ENCODE data around the gene PACSIN2. TPM values are rescaled to one million over a fixed set of nuclear protein-coding genes. Genes with fewer than 3 reads are reported as not detected.
"Not testable (repeated sequence)": the region's sequence is repeated elsewhere in the genome, so short reads cannot be mapped to it uniquely, and the experiment has no call there.

The PACSIN2 gene
- total RNA-seq, 2 experiments from 2014 or later, result 33.5 to 35.7 TPM

DNA sequence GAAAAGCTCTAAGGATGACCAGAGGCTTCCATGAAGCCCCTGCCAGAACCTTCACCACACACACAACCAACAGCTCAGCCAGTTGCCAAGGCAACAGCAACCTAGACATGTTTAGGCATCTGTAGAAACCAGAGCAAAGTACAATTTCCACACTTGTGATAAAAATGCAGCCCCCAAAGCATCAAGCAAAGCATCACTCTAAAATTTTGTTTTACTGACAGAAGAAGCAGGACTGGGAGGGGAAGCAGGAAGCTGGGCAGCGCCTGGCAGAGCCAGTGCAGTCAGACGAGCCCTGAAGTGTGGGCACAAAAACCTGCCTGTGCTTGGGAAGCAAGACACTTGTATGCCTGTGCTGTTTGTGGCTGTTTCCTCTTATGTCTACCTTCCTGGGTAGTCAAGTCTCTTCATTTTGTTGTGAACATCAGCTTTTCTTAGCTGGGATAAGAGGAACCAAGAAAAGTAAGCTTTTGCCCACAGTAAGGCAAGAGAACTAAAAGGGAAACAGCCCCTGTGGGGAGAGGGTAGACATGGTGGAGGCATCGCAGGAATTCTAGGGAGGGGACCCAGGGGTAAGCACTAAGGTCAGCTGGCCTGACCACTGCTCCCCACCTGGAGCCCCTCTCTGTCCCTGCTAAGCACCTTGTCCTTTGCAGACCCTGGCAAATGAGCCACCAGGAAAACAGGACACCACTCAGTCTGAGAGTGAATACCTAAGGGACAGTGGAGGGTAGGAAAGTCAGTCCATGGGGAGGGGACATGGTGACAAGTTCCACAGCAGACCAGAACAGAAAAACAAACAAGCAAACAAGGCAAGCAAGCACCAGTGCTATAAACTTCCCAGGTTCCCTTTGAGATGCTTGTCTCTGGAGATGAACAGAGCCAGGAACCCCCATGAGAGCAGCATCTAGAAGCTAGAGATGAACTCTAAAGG is 13.4 kb downstream of the PACSIN2 start:
- ATAC-seq (peak; percentile 25), DNase-seq (peak; percentile 50)
- Mint-ChIP-seq H3K4me1 (ENCODE audit: low read depth) (peaks cover 80% of the 10 kb centered on the region), H3K27ac (peak overlapping the region; percentile 78), H3K4me3 (no peak overlapping the region), H3K27me3 (no peaks in the 10 kb centered on the region), H3K36me3 (ENCODE audit: low read depth) (peaks cover 5% of the 10 kb centered on the region), H3K9me3 (no peaks in the 10 kb centered on the region)
- intact Hi-C loops (cut with micrococcal nuclease), result no loop called here
- ChIA-PET POLR2A (interaction anchor here (0.6 to 2.1 kb wide), 3 partner anchors 11 to 38 kb away, joined by 3 to 5 read pairs (median 4); no protein-coding TSS in a partner anchor), CTCF (interaction anchor here (1.1 to 1.8 kb wide), 3 partner anchors 32 to 36 kb away, joined by 4 to 6 read pairs (median 5); no protein-coding TSS in a partner anchor)
- TF ChIP-seq, protein P1, sequence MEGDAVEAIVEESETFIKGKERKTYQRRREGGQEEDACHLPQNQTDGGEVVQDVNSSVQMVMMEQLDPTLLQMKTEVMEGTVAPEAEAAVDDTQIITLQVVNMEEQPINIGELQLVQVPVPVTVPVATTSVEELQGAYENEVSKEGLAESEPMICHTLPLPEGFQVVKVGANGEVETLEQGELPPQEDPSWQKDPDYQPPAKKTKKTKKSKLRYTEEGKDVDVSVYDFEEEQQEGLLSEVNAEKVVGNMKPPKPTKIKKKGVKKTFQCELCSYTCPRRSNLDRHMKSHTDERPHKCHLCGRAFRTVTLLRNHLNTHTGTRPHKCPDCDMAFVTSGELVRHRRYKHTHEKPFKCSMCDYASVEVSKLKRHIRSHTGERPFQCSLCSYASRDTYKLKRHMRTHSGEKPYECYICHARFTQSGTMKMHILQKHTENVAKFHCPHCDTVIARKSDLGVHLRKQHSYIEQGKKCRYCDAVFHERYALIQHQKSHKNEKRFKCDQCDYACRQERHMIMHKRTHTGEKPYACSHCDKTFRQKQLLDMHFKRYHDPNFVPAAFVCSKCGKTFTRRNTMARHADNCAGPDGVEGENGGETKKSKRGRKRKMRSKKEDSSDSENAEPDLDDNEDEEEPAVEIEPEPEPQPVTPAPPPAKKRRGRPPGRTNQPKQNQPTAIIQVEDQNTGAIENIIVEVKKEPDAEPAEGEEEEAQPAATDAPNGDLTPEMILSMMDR (IDR thresholded peaks at IDR 0.05), result no peak

DNA sequence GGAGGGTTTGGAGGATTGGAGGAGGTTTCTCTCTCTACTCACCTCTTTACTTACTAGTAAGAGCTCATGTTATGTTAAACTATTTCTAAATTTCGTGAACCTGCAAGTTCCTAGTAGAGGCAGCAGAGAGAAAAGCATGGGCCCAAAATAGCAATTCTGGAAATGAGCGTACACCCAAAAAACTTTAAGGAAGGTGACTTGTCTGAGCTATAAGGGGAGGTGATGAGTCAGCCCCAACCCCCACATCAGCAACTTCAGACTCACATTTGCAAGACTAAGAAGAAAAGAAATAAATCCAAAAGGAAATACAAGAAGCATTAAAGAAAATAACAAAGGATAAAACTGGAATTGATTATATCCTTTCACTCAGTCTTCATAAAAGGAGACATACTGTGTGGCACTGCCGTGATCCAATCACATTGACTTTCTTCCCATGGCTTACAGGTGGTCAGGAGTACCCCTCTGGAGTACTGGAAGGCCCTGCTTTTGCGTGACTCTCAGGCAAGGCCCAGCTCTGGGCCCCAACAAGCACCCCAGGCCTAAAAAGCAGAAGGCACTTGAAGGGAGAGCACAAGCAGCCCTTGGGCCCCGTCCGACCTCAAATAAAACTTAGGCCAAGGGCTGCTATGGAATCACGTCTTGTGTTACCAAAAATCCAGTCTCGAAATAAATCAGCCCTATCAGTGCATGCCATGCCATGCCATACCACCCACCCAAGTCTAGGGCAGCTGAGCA is 14.3 kb downstream of the PACSIN2 start:
- H3K9me3 Mint-ChIP-seq, result no peaks in the 10 kb centered on the region
- ChIA-PET POLR2A (interaction anchor here (0.9 to 2.1 kb wide), 3 partner anchors 10 to 35 kb away, joined by 3 to 5 read pairs (median 4); no protein-coding TSS in a partner anchor), CTCF (interaction anchor here (0.6 to 1.8 kb wide), 5 partner anchors 10 to 39 kb away, joined by 4 to 6 read pairs (median 5); no protein-coding TSS in a partner anchor)
- intact Hi-C loops (cut with micrococcal nuclease), result no loop called here
- H3K36me3 Mint-ChIP-seq (ENCODE audit: low read depth), result peaks cover 5% of the 10 kb centered on the region
- H3K4me1 Mint-ChIP-seq (ENCODE audit: low read depth), result peaks cover 79% of the 10 kb centered on the region
- H3K27ac Mint-ChIP-seq, result peak overlapping the region; percentile 78
- H3K27me3 Mint-ChIP-seq, result no peaks in the 10 kb centered on the region
- ATAC-seq (peak; percentile 79), DNase-seq (peak; percentile 87)
- TF ChIP-seq, protein P1 (IDR thresholded peaks at IDR 0.05), result no peak
- peak overlapping the region; percentile 43 for H3K4me3 Mint-ChIP-seq

DNA sequence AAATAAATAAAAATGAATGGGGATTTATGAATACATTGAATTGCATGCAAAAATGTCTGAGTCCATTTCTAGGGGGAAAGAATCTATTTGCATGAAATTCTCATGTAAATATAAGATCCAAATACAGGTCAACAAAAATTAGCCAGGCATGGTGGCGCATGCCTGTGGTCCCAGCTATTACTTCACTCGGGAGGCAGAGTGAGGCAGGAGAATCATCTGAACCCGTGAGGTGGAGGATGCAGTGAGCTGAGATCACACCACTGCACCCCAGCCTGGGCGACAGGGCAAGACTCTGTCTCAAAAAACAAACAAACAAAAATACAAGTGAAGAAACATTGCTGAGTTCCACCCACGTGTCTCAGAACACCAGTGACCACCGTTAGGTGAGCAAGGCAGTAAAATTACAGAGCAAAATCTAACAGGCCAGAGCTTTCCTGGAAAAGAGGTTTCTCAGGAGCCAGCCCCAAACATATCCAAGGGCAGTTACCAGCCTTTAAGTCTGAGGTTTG is 17.3 kb downstream of the PACSIN2 start:
- Mint-ChIP-seq H3K4me1 (ENCODE audit: low read depth) (peaks cover 53% of the 10 kb centered on the region), H3K27ac (peak overlapping the region; percentile 50), H3K9me3 (no peaks in the 10 kb centered on the region), H3K4me3 (no peak overlapping the region), H3K27me3 (no peaks in the 10 kb centered on the region), H3K36me3 (ENCODE audit: low read depth) (peaks cover 12% of the 10 kb centered on the region)
- intact Hi-C loops (cut with micrococcal nuclease), result no loop called here
- TF ChIP-seq, protein P1 (IDR thresholded peaks at IDR 0.05), result no peak
- ATAC-seq, result no peak
- DNase-seq, result no peak
- ChIA-PET POLR2A (no interaction called here), CTCF (no interaction called here)

DNA sequence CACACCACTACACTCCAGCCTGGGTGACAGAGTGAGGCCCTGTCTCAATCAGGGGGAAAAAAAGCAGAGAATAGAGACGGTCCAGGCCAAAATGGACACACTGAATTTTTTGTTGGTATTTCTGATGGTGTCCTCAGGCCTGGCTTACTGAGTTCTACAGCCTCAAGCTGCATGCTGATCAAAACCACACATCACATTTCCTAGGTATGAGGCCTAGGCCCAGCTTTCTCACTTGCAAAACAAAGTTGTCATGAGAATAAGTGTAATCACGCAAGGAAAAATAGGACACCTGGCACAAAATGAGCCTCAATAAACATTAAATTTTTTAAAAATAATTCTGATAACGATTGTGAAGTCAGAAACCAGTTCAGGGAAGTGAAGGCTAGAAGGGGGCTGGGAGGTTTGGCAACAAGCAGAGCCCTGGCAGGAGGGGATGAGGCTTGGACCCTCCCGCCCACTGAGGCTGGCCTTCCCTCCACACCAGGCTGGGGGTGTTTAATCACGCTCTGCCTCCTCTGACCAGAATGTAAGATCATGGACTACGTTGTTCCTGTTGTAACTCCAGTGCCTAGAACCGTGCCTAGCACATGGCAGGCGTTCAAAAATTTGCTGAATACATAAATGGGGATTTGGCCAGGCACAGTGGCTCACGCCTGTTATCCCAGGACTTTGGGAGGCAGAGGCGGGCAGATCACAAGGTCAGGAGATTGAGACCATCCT is 18.1 kb downstream of the PACSIN2 start:
- peaks cover 47% of the 10 kb centered on the region for H3K4me1 Mint-ChIP-seq (ENCODE audit: low read depth)
- ChIA-PET CTCF (no interaction called here), POLR2A (no interaction called here)
- intact Hi-C loops (cut with micrococcal nuclease), result no loop called here
- no peaks in the 10 kb centered on the region for H3K9me3 Mint-ChIP-seq
- no peak overlapping the region for H3K4me3 Mint-ChIP-seq
- H3K27me3 Mint-ChIP-seq, result no peaks in the 10 kb centered on the region
- DNase-seq (no peak), ATAC-seq (no peak)
- TF ChIP-seq, protein P1 (IDR thresholded peaks at IDR 0.05), result no peak
- H3K27ac Mint-ChIP-seq, result no peak overlapping the region
- H3K36me3 Mint-ChIP-seq (ENCODE audit: low read depth), result peaks cover 13% of the 10 kb centered on the region

DNA sequence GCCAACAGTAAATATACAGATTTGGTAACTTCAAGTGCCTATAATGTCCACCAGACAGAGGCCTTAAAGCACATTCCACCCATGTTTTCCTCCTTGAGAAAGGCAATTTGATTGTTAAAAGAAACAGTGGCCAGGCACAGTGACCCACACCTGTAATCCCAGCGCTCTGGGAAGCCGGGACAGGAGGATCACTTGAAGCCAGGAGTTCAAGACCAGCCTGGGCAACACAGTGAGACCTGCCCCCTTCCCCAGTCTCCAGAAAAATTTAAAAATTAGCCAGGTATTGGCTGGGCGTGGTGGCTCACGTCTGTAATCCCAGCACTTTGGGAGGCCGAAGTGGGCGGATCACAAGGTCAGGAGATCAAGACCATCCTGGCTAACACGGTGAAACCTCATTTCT is 19.3 kb downstream of the PACSIN2 start:
- CTCF ChIA-PET, POLR2A ChIA-PET, H3K4me3 Mint-ChIP-seq: not testable (repeated sequence)

More for the DNA sequence above, 19.3 kb downstream of the PACSIN2 start:
- H3K27me3 Mint-ChIP-seq; H3K27ac Mint-ChIP-seq; DNase-seq; H3K9me3 Mint-ChIP-seq; intact Hi-C loops (cut with micrococcal nuclease); ATAC-seq: not testable (repeated sequence)
- H3K4me1 Mint-ChIP-seq (ENCODE audit: low read depth), result peaks cover 42% of the 10 kb centered on the region
- peaks cover 13% of the 10 kb centered on the region for H3K36me3 Mint-ChIP-seq (ENCODE audit: low read depth)
